Stimulated activated naive B cell treated with anti-CD40 and anti-IgM and Interleukin-4, amounts not matched to agents 10 μg/mL and 1 μg/mL and 100 μg/mL, for 72 hours (primary cell): Measurements from ENCODE around the gene SANBR.

Experiments
- ATAC-seq, 2 donors: fragments of 150-1000 bp; cut with Tn5 transposase; replicated peaks; 2 replicates each; pipeline ENCODE4 v1.10.0; 2021; ENCODE audit warnings: moderate library complexity in 1 of 2
- DNase-seq: peaks from one replicate; pipeline ENCODE4 v3.0.0; 2021
- H3K27ac Mint-ChIP-seq: one replicate; pipeline ENCODE4 v1.8.0; 2022; ENCODE audit warnings: mild to moderate bottlenecking, mixed read lengths
- H3K27me3 Mint-ChIP-seq, 2 donors: one replicate each; pipeline ENCODE4 v1.8.0; 2022; ENCODE audit warnings: mixed read lengths in 2 of 2
- H3K36me3 Mint-ChIP-seq, 2 donors: one replicate each; pipeline ENCODE4 v1.8.0; 2022; ENCODE audit warnings: mixed read lengths in 2 of 2, mild to moderate bottlenecking in 1 of 2
- H3K4me1 Mint-ChIP-seq, 2 donors: one replicate each; pipeline ENCODE4 v1.8.0; 2022; ENCODE audit warnings: mixed read lengths in 2 of 2, mild to moderate bottlenecking in 1 of 2
- H3K4me3 Mint-ChIP-seq, 2 donors: one replicate each; pipeline ENCODE4 v1.8.0; 2022; ENCODE audit warnings: mild to moderate bottlenecking in 2 of 2, mixed read lengths in 2 of 2, moderate library complexity in 1 of 2
- H3K9me3 Mint-ChIP-seq, 2 donors: one replicate each; pipeline ENCODE4 v1.8.0; 2022; ENCODE audit warnings: mixed read lengths in 2 of 2, mild to moderate bottlenecking in 1 of 2

SANBR gene

DNA sequence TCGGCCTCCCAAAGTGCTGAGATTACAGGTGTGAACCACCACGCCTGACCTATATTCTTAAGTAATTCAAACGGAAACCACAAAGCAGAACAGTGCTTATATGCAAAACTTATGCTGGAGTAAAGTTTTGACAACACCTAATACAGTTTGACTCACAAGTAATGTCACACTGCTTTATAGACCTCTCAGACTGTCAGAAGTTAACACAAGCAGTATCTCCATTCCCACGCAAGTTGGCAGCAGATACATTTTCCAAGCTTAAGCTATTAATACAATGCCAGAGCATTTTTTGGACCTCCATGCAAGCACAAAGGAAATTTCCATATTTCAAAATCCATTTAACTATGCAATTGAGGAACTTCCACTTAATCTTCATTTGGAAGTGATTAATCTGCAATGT, 21.0 kb upstream of the SANBR start:
- Mint-ChIP-seq H3K4me1 (peaks cover 6 to 7% of the 10 kb centered on the region in 2 donors), H3K27ac (peak overlapping the region; percentile 43), H3K36me3 (peaks cover 16 to 27% of the 10 kb centered on the region in 2 donors), H3K9me3 (no peaks in the 10 kb centered on the region), H3K27me3 (no peaks in the 10 kb centered on the region), H3K4me3 (no peak overlapping the region)
- DNase-seq (no peak), ATAC-seq (peak; percentile 69 to 80)

- ATAC-seq (no peak), DNase-seq (no peak)
- Mint-ChIP-seq H3K27me3 (no peaks in the 10 kb centered on the region), H3K4me3 (no peak overlapping the region), H3K4me1 (peaks cover 6 to 7% of the 10 kb centered on the region in 2 donors), H3K36me3 (peaks cover 16 to 27% of the 10 kb centered on the region in 2 donors), H3K27ac (no peak overlapping the region), H3K9me3 (no peaks in the 10 kb centered on the region)
Measured at GRCh38 chr2:61045226-61045625, 20.4 kb upstream of the SANBR start.

GRCh38 chr2:61045999-61046398, 19.7 kb upstream of the SANBR start:
- no peak for DNase-seq
- peaks cover 16 to 27% of the 10 kb centered on the region in 2 donors for H3K36me3 Mint-ChIP-seq
- H3K4me3 Mint-ChIP-seq, result no peak overlapping the region
- H3K27ac Mint-ChIP-seq, result no peak overlapping the region
- ATAC-seq, result no peak
- no peaks in the 10 kb centered on the region for H3K9me3 Mint-ChIP-seq
- H3K27me3 Mint-ChIP-seq, result no peaks in the 10 kb centered on the region
- H3K4me1 Mint-ChIP-seq, result peaks cover 4 to 7% of the 10 kb centered on the region in 2 donors

DNA sequence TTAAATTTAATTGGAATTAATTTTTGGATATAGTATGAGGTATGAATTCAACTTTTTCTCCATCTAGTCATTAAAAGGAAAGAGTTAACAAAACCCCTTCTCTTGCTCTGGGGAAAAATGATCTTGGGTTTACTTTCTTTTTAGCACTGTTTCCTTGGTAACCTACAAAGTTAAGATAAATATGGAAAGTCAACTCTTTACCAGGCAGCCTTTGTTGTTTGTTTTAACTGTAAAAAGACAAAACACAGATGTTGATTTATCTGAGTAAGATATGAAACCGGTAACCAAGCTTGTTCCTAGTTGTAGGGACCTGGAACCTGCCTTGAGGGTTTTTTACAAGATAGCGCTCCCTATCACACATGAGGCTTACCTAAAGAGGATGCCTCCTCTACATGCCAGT, 10.1 kb upstream of the SANBR start:
- H3K9me3 Mint-ChIP-seq, result no peaks in the 10 kb centered on the region
- H3K27me3 Mint-ChIP-seq, result no peaks in the 10 kb centered on the region
- peaks cover 16 to 27% of the 10 kb centered on the region in 2 donors for H3K36me3 Mint-ChIP-seq
- H3K4me3 Mint-ChIP-seq, result no peak overlapping the region
- H3K4me1 Mint-ChIP-seq, result no peaks in the 10 kb centered on the region
- no peak for ATAC-seq
- no peak overlapping the region for H3K27ac Mint-ChIP-seq
- no peak for DNase-seq

DNA sequence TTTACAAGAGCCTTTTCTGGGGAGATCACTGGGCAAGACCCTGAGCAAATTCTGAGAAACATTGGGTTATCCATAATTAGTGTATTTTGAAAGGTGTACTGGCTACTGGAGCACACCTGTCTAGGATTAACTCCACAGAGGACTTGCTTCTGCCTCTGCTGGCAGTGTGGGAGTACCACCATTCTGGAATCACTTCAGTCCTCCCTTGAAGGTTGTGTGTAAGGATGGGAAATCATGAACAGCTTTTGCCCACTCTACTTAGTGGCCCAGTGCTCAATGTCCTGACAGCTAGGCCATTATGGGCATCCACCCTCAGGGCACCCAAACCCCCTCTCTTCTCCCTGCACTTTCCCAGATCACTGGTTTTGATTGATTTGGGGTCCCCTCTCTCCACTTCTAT, 8.1 kb upstream of the SANBR start:
- Mint-ChIP-seq H3K27me3 (no peaks in the 10 kb centered on the region), H3K27ac (no peak overlapping the region), H3K9me3 (no peaks in the 10 kb centered on the region), H3K4me1 (no peaks in the 10 kb centered on the region), H3K4me3 (no peak overlapping the region), H3K36me3 (peaks cover 14 to 29% of the 10 kb centered on the region in 2 donors)
- no peak for DNase-seq
- ATAC-seq, result no peak

DNA sequence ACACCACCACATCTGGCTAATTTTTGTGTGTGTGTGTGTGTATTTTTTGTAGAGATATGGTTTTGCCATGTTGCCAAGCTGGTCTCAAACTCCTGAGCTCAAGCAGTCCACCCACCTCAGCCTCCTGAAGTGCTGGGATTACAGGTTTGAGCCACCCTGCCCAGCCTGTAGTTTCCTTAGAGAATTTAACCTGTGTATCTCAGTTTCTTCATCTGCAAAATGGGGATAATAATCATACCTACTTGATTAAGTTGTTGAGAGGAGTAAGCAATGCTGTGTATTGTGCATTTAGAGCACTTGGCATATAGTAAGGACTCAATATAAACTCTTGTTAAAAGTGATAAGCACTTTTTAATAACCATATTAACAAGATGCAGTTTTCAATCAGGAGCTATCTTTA, 6.3 kb upstream of the SANBR start:
- Mint-ChIP-seq H3K27ac (no peak overlapping the region), H3K27me3 (no peaks in the 10 kb centered on the region), H3K36me3 (peaks cover 14 to 25% of the 10 kb centered on the region in 2 donors), H3K4me1 (no peaks in the 10 kb centered on the region), H3K4me3 (no peak overlapping the region), H3K9me3 (no peaks in the 10 kb centered on the region)
- ATAC-seq (no peak), DNase-seq (no peak)

GRCh38 chr2:61074100-61074499, 8.4 kb downstream of the SANBR start:
- H3K27ac Mint-ChIP-seq, result no peak overlapping the region
- H3K36me3 Mint-ChIP-seq, result peaks cover 8 to 10% of the 10 kb centered on the region in 2 donors
- no peaks in the 10 kb centered on the region for H3K4me1 Mint-ChIP-seq
- no peak overlapping the region for H3K4me3 Mint-ChIP-seq
- no peak for DNase-seq
- no peaks in the 10 kb centered on the region for H3K9me3 Mint-ChIP-seq
- no peaks in the 10 kb centered on the region for H3K27me3 Mint-ChIP-seq
- ATAC-seq, result no peak

- no peak overlapping the region for H3K27ac Mint-ChIP-seq
- H3K36me3 Mint-ChIP-seq, result peaks cover 0 to 4% of the 10 kb centered on the region in 2 donors
- no peak overlapping the region for H3K4me3 Mint-ChIP-seq
- no peaks in the 10 kb centered on the region for H3K4me1 Mint-ChIP-seq
- DNase-seq (no peak), ATAC-seq (no peak)
- peaks cover 0 to 2% of the 10 kb centered on the region in 2 donors for H3K9me3 Mint-ChIP-seq
- H3K27me3 Mint-ChIP-seq, result no peaks in the 10 kb centered on the region
Measured at GRCh38 chr2:61085883-61086282, 20.2 kb downstream of the SANBR start.

GRCh38 chr2:61089797-61090196, 24.1 kb downstream of the SANBR start:
- no peak overlapping the region for H3K4me3 Mint-ChIP-seq
- no peaks in the 10 kb centered on the region for H3K27me3 Mint-ChIP-seq
- no peaks in the 10 kb centered on the region for H3K4me1 Mint-ChIP-seq
- ATAC-seq (no peak), DNase-seq (no peak)
- no peak overlapping the region for H3K27ac Mint-ChIP-seq
- H3K36me3 Mint-ChIP-seq, result peaks cover 0 to 4% of the 10 kb centered on the region in 2 donors
- peaks cover 0 to 2% of the 10 kb centered on the region in 2 donors for H3K9me3 Mint-ChIP-seq

GRCh38 chr2:61090386-61090921, 24.8 kb downstream of the SANBR start:
- ATAC-seq, result no peak
- Mint-ChIP-seq H3K27ac (no peak overlapping the region), H3K4me3 (no peak overlapping the region), H3K4me1 (no peaks in the 10 kb centered on the region), H3K9me3 (peaks cover 0 to 2% of the 10 kb centered on the region in 2 donors), H3K36me3 (peaks cover 0 to 4% of the 10 kb centered on the region in 2 donors), H3K27me3 (no peaks in the 10 kb centered on the region)
- no peak for DNase-seq

GRCh38 chr2:61091485-61091884, 25.8 kb downstream of the SANBR start:
- H3K4me3 Mint-ChIP-seq, result no peak overlapping the region
- no peak for ATAC-seq
- H3K9me3 Mint-ChIP-seq, result peaks cover 0 to 2% of the 10 kb centered on the region in 2 donors
- no peak for DNase-seq
- no peaks in the 10 kb centered on the region for H3K4me1 Mint-ChIP-seq
- H3K36me3 Mint-ChIP-seq, result peaks cover 3 to 8% of the 10 kb centered on the region in 2 donors
- H3K27me3 Mint-ChIP-seq, result no peaks in the 10 kb centered on the region
- no peak overlapping the region for H3K27ac Mint-ChIP-seq

- H3K9me3 Mint-ChIP-seq, result no peaks in the 10 kb centered on the region
- no peak overlapping the region for H3K27ac Mint-ChIP-seq
- H3K36me3 Mint-ChIP-seq, result peaks cover 3 to 5% of the 10 kb centered on the region in 2 donors
- DNase-seq, result no peak
- H3K27me3 Mint-ChIP-seq, result no peaks in the 10 kb centered on the region
- H3K4me1 Mint-ChIP-seq, result no peaks in the 10 kb centered on the region
- H3K4me3 Mint-ChIP-seq, result no peak overlapping the region
- ATAC-seq, result no peak
Measured at GRCh38 chr2:61096438-61096837, 30.8 kb downstream of the SANBR start.

GRCh38 chr2:61100801-61101200, 35.1 kb downstream of the SANBR start:
- Mint-ChIP-seq H3K9me3 (no peaks in the 10 kb centered on the region), H3K36me3 (peaks cover 4 to 8% of the 10 kb centered on the region in 2 donors), H3K27me3 (no peaks in the 10 kb centered on the region), H3K4me3 (no peak overlapping the region), H3K4me1 (no peaks in the 10 kb centered on the region), H3K27ac (no peak overlapping the region)
- DNase-seq, result no peak
- no peak for ATAC-seq

DNA sequence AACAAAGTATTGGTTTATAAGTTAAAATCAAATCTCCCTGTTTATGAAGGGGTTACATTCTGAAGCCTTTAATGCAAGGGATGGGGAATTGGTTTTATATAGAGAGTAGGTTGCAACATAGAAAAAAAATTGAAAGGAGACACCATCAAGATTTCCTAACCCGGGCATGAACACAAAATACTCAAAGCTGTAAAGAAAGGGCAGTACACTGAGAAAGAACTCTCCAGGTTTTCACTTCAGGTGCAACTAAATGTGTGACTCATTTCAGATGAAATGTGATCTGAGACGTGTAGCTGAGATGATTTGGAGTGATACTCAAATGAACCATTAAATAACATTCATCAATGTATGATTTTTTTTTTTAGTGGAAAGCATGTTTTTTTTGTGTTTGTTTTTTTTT, 43.6 kb downstream of the SANBR start:
- H3K27ac Mint-ChIP-seq, result no peak overlapping the region
- DNase-seq, result no peak
- H3K9me3 Mint-ChIP-seq, result peaks cover 0 to 8% of the 10 kb centered on the region in 2 donors

GRCh38 chr2:61111708-61112107, 46.0 kb downstream of the SANBR start:
- ATAC-seq (no peak), DNase-seq (no peak)
- Mint-ChIP-seq H3K4me3 (no peak overlapping the region), H3K36me3 (peaks cover 8 to 10% of the 10 kb centered on the region in 2 donors), H3K27ac (no peak overlapping the region), H3K27me3 (no peaks in the 10 kb centered on the region), H3K4me1 (no peaks in the 10 kb centered on the region), H3K9me3 (peaks cover 0 to 8% of the 10 kb centered on the region in 2 donors)

More for the DNA sequence above, 43.6 kb downstream of the SANBR start:
- no peaks in the 10 kb centered on the region for H3K27me3 Mint-ChIP-seq
- no peak for ATAC-seq
- no peak overlapping the region for H3K4me3 Mint-ChIP-seq
- no peaks in the 10 kb centered on the region for H3K4me1 Mint-ChIP-seq
- peaks cover 7 to 9% of the 10 kb centered on the region in 2 donors for H3K36me3 Mint-ChIP-seq

DNA sequence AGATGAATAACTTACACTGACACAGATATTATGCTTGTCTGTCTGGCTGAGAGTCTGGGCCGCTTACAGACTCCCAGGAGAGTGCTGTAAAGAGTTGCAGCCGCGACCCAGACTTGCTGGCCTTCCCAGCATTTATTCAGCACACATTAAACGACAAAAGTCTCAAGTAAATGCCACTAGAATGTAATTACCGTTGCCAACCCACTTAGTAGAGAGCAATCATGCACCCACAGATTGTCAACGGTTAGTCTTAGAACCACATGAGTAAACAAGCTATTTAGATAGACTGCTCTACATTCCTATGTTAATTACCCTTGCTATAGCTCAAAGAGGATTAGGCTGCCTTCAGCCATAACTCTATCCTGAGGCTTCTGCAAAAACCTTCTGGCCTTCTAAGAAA, 48.5 kb downstream of the SANBR start:
- DNase-seq (no peak), ATAC-seq (no peak)
- peaks cover 11 to 13% of the 10 kb centered on the region in 2 donors for H3K36me3 Mint-ChIP-seq
- H3K4me3 Mint-ChIP-seq, result no peak overlapping the region
- H3K27me3 Mint-ChIP-seq, result no peaks in the 10 kb centered on the region
- H3K27ac Mint-ChIP-seq, result no peak overlapping the region
- peaks cover 3 to 6% of the 10 kb centered on the region in 2 donors for H3K4me1 Mint-ChIP-seq
- H3K9me3 Mint-ChIP-seq, result peaks cover 0 to 8% of the 10 kb centered on the region in 2 donors
